Stromal cell of bone marrow (primary cell): ENCODE data around the gene CTNNA3.

ENCODE experiments used
- DNase-seq: peaks from one replicate; pipeline ENCODE4 v3.0.0-alpha.2; 2012; ENCODE audit warnings: low read depth

The CTNNA3 gene

GRCh38 chr10:66748217-66748616 lies 947.8 kb downstream of the CTNNA3 start:
- no peak for DNase-seq

GRCh38 chr10:66747451-66747850 lies 948.5 kb downstream of the CTNNA3 start:
- peak; percentile 60 for DNase-seq

GRCh38 chr10:66746711-66747110 lies 949.3 kb downstream of the CTNNA3 start:
- DNase-seq = no peak

GRCh38 chr10:66746246-66746645 lies 949.7 kb downstream of the CTNNA3 start:
- DNase-seq = no peak

GRCh38 chr10:66744915-66745314 lies 951.1 kb downstream of the CTNNA3 start:
- DNase-seq = no peak

- DNase-seq = no peak
Measured at GRCh38 chr10:66737241-66737640, 958.8 kb downstream of the CTNNA3 start.

GRCh38 chr10:66723608-66724400 lies 972.2 kb downstream of the CTNNA3 start:
- no peak for DNase-seq

GRCh38 chr10:66719483-66719882 lies 976.5 kb downstream of the CTNNA3 start:
- no peak for DNase-seq

GRCh38 chr10:66717231-66717981 lies 978.6 kb downstream of the CTNNA3 start:
- no peak for DNase-seq

GRCh38 chr10:66714741-66715140 lies 981.3 kb downstream of the CTNNA3 start:
- peak; percentile 30 for DNase-seq

GRCh38 chr10:66713387-66713786 lies 982.6 kb downstream of the CTNNA3 start:
- no peak for DNase-seq

GRCh38 chr10:66698069-66698468 lies 997.9 kb downstream of the CTNNA3 start:
- no peak for DNase-seq

- DNase-seq = no peak
Measured at GRCh38 chr10:66695046-66695445, 1000.9 kb downstream of the CTNNA3 start.

GRCh38 chr10:66684581-66684980 lies 1011.4 kb downstream of the CTNNA3 start:
- no peak for DNase-seq

- DNase-seq = no peak
Measured at GRCh38 chr10:66680886-66681285, 1015.1 kb downstream of the CTNNA3 start.

- peak; percentile 9 for DNase-seq
Measured at GRCh38 chr10:66678521-66678920, 1017.5 kb downstream of the CTNNA3 start.

GRCh38 chr10:66673071-66673470 lies 1022.9 kb downstream of the CTNNA3 start:
- DNase-seq = no peak

- no peak for DNase-seq
Measured at GRCh38 chr10:66671562-66671961, 1024.4 kb downstream of the CTNNA3 start.

- DNase-seq = no peak
Measured at GRCh38 chr10:66671064-66671463, 1024.9 kb downstream of the CTNNA3 start.

GRCh38 chr10:66656499-66656898 lies 1039.5 kb downstream of the CTNNA3 start:
- no peak for DNase-seq

- no peak for DNase-seq
Measured at GRCh38 chr10:66654861-66655260, 1041.1 kb downstream of the CTNNA3 start.

- DNase-seq = no peak
Measured at GRCh38 chr10:66651308-66652082, 1044.5 kb downstream of the CTNNA3 start.

GRCh38 chr10:66649626-66650025 lies 1046.4 kb downstream of the CTNNA3 start:
- DNase-seq = no peak
